Hematopoietic multipotent progenitor cell treated with erythropoietin and hydrocortisone succinate and interleukin-3 and kit ligand, for 4 days (in vitro differentiated cells): Measurements from ENCODE around the gene PCP2.

Experiments
- DNase-seq: peaks from one replicate; pipeline ENCODE4 v3.0.0-alpha.2; 2015

The PCP2 gene

GRCh38 chr19:7638802-7639465 lies 5.4 kb upstream of the PCP2 start:
- DNase-seq, result no peak

GRCh38 chr19:7637374-7638256 lies 4.1 kb upstream of the PCP2 start:
- DNase-seq, result peak; percentile 82

- peak; percentile 87 for DNase-seq
Observed at GRCh38 chr19:7636691-7637373, 3.3 kb upstream of the PCP2 start, which contains the start of gene STXBP2. Gene STXBP2, plus strand, starts transcription at chr19:7637110. Its CDS starts 40 bp downstream, at chr19:7637150.

- no peak for DNase-seq
Observed at GRCh38 chr19:7636317-7636690, 2.8 kb upstream of the PCP2 start.

GRCh38 chr19:7635670-7636069 lies 2.2 kb upstream of the PCP2 start:
- no peak for DNase-seq

GRCh38 chr19:7632340-7633203 lies 947 bp downstream of the PCP2 start:
- DNase-seq, result no peak

- no peak for DNase-seq
Observed at GRCh38 chr19:7631577-7631976, 1.9 kb downstream of the PCP2 start.

- DNase-seq, result peak; percentile 99
Observed at GRCh38 chr19:7629347-7630054, 4.0 kb downstream of the PCP2 start, which contains the start of the genes PET100 and XAB2. Gene PET100, plus strand, starts transcription at chr19:7629793. Its CDS starts 41 bp downstream, at chr19:7629834. Gene XAB2, minus strand, starts transcription at chr19:7629545. Its CDS starts 18 bp downstream, at chr19:7629527.

- no peak for DNase-seq
Observed at GRCh38 chr19:7628589-7629311, 4.8 kb downstream of the PCP2 start.

GRCh38 chr19:7627166-7627565 lies 6.4 kb downstream of the PCP2 start:
- no peak for DNase-seq

GRCh38 chr19:7625763-7626372 lies 7.7 kb downstream of the PCP2 start:
- no peak for DNase-seq

- DNase-seq, result no peak
Observed at GRCh38 chr19:7624810-7625209, 8.7 kb downstream of the PCP2 start.

GRCh38 chr19:7623725-7624603 lies 9.6 kb downstream of the PCP2 start:
- DNase-seq, result no peak

- DNase-seq, result peak; percentile 51
Observed at GRCh38 chr19:7622933-7623685, 10.4 kb downstream of the PCP2 start.

- no peak for DNase-seq
Observed at GRCh38 chr19:7620442-7621412, 12.8 kb downstream of the PCP2 start.

GRCh38 chr19:7619671-7620441 lies 13.7 kb downstream of the PCP2 start:
- no peak for DNase-seq
